HG03045 (cell line): ENCODE results near the gene MAP3K12.
"Not testable (repeated sequence)": the region's sequence is repeated elsewhere in the genome, so short reads cannot be mapped to it uniquely, and the experiment has no call there.

Source experiments
- ATAC-seq: cut with Tn5 transposase; IDR thresholded peaks from one replicate; pipeline ENCODE4 v1.9.1; 2021; ENCODE audit warnings: mild to moderate bottlenecking, moderate library complexity; ENCODE audit not compliant: unreplicated experiment

The MAP3K12 gene

DNA sequence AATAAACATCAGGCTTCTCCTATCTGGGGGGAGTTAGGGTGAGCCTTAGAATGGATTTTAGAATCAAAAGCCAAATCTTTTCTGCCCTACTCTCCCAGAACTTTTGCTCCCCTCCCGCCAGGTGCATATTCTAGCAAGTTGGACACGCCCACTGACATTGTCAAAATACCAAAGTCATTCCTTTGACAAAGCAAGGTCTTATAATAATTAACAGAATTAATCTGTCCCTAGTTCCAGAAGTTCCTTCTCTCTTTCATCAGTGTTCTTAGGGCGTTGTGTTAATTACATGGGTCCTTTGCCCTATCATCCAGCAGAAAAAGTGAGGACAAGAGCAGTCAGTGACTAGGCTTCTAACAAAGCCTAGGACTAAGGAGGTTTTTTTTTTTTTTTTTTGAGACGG, 55.3 kb downstream of the MAP3K12 start:
- no peak for ATAC-seq

DNA sequence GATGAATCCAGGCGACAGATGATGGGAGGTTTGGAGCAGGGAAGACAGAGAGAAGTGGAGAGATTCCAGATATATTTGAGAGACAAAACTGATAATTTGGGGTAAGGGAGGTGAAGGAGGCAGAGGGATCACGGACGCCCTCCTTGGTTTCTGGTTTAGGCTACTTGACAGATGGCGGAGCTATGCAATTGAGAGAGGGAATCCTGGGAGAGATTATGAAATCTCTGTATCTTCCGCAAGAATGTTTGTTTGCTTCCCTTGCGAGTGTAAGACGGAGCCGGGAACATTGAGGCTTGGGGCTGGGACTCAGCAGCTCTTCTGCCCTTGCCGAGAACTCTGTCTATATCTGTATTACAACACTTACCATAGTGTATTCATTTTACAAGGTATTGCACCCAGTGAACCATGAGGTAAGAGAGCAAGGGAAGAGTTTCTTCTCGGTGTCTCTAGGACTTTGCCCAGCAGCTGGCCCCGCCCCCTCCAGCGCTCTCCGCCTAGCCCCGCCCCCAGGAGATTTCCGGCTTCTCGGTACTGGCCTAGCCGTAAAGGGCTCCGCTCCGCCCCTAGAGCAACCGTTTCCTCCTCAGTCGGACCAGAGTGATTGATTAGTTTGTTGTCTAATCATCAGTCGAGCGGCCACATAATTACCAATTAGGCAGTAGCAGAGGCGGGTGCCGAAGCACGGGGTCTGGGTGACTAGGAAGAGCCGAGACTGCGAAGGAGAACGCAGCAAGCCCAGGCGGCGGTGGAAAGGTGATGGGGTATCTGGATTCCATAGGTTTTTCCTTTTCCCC, 58.0 kb downstream of the MAP3K12 start, which contains the start of gene PRR13:
Gene PRR13 (plus strand): TSS at position 695 of the 794 bp plus-strand sequence. CDS start 981 bp downstream, outside the sequence.
- ATAC-seq = peak; percentile 99

DNA sequence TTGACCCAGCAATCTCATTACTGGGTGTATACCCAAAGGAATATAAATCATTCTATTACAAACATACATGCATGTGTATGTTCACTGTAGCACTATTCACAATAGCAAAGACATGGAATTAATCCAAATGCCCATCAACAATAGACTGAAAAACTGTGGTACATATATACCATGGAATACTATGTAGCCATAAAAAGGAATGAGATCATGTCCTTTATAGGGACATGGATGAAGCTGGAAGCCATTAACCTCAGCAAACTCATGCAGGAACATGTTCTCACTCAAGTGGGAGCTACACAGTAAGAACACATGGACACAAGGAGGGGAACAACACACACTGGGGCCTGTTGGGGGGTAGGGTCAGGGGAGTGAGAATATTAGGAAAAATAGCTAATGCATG, 59.7 kb downstream of the MAP3K12 start:
- not testable (repeated sequence) for ATAC-seq

DNA sequence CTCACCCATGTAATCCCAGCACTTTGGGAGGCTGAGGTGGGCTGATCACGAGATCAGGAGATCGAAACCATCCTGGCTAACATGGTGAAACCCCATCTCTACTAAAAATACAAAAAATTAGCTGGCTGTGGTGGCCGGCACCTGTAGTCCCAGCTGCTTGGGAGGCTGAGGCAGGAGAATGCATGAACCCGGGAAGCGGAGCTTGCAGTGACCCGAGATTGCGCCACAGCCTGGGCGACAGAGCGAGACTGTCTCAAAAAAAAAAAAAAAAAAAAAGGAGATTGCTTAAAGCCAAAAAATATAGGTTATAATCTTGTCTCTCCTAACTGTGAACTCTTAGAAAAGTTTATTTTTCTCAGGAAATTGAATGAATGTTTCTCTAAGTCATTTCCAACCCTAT, 63.9 kb downstream of the MAP3K12 start:
- ATAC-seq = not testable (repeated sequence)

DNA sequence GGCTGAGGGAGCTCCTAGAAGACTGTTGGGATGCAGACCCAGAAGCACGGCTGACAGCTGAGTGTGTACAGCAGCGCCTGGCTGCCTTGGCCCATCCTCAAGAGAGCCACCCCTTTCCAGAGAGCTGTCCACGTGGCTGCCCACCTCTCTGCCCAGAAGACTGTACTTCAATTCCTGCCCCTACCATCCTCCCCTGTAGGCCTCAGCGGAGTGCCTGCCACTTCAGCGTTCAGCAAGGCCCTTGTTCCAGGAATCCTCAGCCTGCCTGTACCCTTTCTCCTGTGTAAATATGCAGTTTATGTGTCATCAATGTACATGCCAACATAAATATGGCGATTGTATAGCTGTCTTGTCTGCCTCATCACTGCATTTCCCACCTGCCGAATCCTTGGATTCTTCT, 68.1 kb downstream of the MAP3K12 start:
- ATAC-seq = no peak

DNA sequence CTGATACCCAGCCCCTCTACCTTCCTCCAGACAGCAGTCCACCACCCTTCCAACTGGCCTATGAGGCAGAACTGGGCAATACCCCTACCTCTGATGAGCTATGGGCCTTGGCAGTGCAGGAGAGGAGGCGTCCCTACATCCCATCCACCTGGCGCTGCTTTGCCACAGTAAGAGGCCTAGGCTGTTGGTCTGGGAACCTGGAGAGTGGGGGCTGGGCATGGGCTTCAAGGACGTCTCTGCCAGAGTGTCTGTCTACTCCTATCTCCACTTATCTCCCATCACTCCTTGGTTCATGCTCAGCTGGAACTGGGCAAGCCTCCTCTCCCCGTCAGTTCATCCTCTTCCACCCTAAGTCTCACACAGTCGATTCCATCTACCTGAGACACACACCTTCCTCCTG, 69.1 kb downstream of the MAP3K12 start:
- ATAC-seq = no peak
